ENCODE measurements around the gene ACTR3.

The ACTR3 gene

DNA sequence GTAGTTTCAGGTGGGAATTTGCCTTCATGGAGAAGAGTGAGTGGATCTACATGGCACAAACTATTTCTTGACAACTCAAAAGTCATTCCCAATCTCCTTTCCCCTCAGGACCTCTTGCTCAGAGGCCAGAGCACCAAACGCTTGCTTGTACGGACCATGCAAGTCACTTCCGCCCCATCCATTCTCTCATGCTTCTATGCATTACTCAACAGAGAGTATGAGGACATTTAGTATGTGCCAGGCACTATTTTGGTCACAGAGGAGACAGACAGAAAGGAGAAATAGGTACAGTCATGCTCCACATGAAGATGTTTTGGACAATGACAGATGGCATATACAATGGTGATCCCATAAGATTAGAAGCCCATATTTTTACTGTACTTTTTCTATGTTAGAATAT lies 117.5 kb downstream of the ACTR3 start:
- DNase-seq: no peak

DNA sequence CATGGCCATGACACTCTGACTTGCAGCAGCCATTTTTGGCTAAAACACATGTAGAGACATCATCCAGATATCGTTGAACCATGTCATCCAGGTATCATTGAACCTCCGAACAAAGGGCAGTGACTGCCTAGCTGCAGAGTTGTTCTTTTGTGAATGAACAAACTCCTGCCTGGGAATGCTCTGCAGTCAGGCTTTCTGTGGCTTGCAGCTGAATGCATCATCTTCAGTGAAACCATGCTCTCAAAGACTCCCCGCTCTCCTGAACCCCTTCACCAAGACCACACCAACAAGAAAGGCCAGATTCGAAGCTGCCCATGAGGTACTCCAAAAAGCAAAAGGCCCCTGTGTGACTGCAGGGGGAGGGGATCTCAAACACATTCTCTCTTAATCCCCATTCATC lies 118.8 kb downstream of the ACTR3 start:
- DNase-seq: no peak

DNA sequence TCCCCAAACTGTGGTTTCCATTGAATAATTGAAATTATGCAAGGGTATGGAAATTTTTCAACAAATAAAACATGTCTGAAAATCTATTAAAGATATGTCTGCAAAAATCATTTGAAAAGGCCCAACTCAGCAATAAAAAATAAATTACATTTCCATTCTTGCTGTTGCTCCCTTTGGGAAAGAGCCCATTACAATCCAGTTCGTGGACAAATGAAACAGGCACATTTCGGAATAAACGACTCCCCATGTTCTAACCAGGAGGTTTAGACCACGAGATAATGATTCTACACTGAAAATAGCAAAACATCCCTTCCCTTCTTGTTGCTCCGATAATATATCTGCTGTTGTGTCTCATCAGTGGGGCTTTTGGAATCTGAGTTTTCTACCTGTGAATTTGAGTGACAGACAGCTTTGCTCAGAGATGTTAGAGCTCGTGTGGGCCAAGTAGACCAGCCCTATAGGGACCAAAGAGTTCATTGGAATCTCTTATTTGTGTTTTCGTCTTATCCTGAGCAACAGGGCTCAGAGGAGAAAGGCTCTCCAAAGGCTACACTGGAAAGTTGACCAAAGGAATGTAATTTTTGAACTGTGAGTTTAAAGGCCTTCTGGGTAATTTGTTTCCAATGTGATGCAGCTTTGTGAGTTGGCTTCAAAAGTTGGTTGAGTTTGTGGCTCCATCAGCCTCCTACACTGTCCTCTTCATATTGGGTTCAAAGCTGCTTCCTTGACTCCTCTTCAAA lies 119.5 kb downstream of the ACTR3 start:
- DNase-seq: no peak

DNA sequence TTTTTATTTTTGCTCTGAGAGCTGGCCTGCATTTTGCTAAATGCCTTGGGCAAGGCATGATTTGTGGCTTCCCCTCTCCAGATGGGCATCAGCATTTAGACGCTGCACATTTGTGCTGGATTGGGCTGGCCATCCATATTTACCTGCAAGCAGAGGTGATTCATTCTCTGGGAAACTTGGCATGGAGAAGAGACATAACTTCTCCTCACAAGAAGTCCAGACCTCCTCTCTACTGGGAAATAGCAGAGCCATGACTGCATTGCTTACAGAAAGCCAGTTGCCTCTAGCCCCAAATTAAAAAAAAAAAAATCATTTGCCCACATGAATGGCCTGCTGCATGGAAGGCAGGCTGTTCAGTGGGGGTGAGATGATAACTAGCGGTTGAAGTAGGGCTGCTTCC lies 120.1 kb downstream of the ACTR3 start:
- DNase-seq: no peak

DNA sequence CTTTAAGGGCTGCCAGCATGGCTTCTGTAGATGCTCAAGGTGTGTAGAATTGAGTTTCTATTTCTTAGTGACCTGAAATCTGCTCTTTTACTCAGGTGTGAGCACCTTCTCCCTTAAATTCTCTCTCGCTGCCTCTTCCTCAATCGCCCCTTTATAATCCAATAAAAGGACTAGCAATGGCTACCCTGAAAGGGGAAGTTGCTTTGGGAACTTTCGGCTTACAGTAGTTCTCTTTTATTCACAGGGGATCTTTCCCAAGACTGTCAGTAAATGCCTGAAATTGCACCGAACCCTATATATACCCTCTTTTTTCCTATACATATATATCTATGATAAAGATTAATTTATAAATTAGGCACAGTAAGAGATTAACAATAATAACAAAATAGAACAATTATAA lies 121.8 kb downstream of the ACTR3 start:
- DNase-seq: no peak

All from NCI-H526 treated with DMSO at 0.1 percent for 48 hours (cell line).